Mucosa of rectum (tissue), 2 donors: ENCODE measurements around the gene ICAM4.

Source experiments
- H3K27ac ChIP-seq, 2 donors: one replicate each; pipeline ENCODE4 v1.7.0; 2013; ENCODE audit warnings: inconsistent platforms in 2 of 2, low read depth in 2 of 2, low read length in 2 of 2
- H3K27me3 ChIP-seq, 2 donors: one replicate each; pipeline ENCODE4 v1.7.0; 2013; ENCODE audit warnings: low read length in 2 of 2; ENCODE audit not compliant: control insufficient read depth in 2 of 2, insufficient read depth in 2 of 2
- H3K36me3 ChIP-seq, 2 donors: one replicate each; pipeline ENCODE4 v1.7.0; 2013; ENCODE audit warnings: low read length in 2 of 2; ENCODE audit not compliant: control insufficient read depth in 2 of 2, insufficient read depth in 2 of 2
- H3K4me1 ChIP-seq, 2 donors: one replicate each; pipeline ENCODE4 v1.7.0; 2013; ENCODE audit warnings: low read length in 2 of 2, mild to moderate bottlenecking in 1 of 2; ENCODE audit not compliant: control insufficient read depth in 2 of 2, insufficient read depth in 2 of 2
- H3K4me3 ChIP-seq, 2 donors: one replicate each; pipeline ENCODE4 v1.7.0; 2013; ENCODE audit warnings: low read length in 2 of 2
- H3K9ac ChIP-seq, 2 donors: one replicate each; pipeline ENCODE4 v1.7.0; 2013; ENCODE audit warnings: low read length in 2 of 2, low read depth in 1 of 2, mild to moderate bottlenecking in 1 of 2
- H3K9me3 ChIP-seq, 2 donors: one replicate each; pipeline ENCODE4 v1.7.0; 2013; ENCODE audit warnings: low read length in 2 of 2; ENCODE audit not compliant: control insufficient read depth in 2 of 2
- donor health status: healthy.
- donor health status: Normal muscosa, but diverticular disease.

ICAM4 gene

GRCh38 chr19:10291554-10292205, 4.9 kb downstream of the ICAM4 start:
- H3K27ac ChIP-seq, result no peak overlapping the region
- H3K9ac ChIP-seq, result peak overlapping the region in 1 of 2 donors; percentile 18
- peaks cover 71 to 73% of the 10 kb centered on the region in 2 donors for H3K27me3 ChIP-seq
- no peaks in the 10 kb centered on the region for H3K9me3 ChIP-seq
- peaks cover 45 to 52% of the 10 kb centered on the region in 2 donors for H3K4me1 ChIP-seq
- H3K4me3 ChIP-seq, result peak overlapping the region; percentile 51 to 65
- H3K36me3 ChIP-seq, result no peaks in the 10 kb centered on the region

- no peaks in the 10 kb centered on the region for H3K9me3 ChIP-seq
- H3K36me3 ChIP-seq, result no peaks in the 10 kb centered on the region
- H3K4me1 ChIP-seq, result peaks cover 42 to 51% of the 10 kb centered on the region in 2 donors
- peak overlapping the region; percentile 51 to 65 for H3K4me3 ChIP-seq
- no peak overlapping the region for H3K27ac ChIP-seq
- peaks cover 71 to 73% of the 10 kb centered on the region in 2 donors for H3K27me3 ChIP-seq
- peak overlapping the region in 1 of 2 donors; percentile 18 for H3K9ac ChIP-seq
These were observed 5.5 kb downstream of the ICAM4 start for GRCh38 chr19:10292206-10292788.

- Histone ChIP-seq H3K9ac (no peak overlapping the region), H3K4me3 (peak overlapping the region; percentile 51 to 65), H3K27ac (no peak overlapping the region), H3K36me3 (no peaks in the 10 kb centered on the region), H3K4me1 (peaks cover 37 to 46% of the 10 kb centered on the region in 2 donors), H3K9me3 (no peaks in the 10 kb centered on the region), H3K27me3 (peaks cover 64 to 66% of the 10 kb centered on the region in 2 donors)
These were observed 6.3 kb downstream of the ICAM4 start for GRCh38 chr19:10292789-10293636.

GRCh38 chr19:10293637-10294367, 7.0 kb downstream of the ICAM4 start:
- Histone ChIP-seq H3K27ac (no peak overlapping the region), H3K9ac (no peak overlapping the region), H3K36me3 (no peaks in the 10 kb centered on the region), H3K9me3 (no peaks in the 10 kb centered on the region), H3K4me1 (peaks cover 33 to 45% of the 10 kb centered on the region in 2 donors), H3K4me3 (no peak overlapping the region), H3K27me3 (peaks cover 60 to 62% of the 10 kb centered on the region in 2 donors)

- no peak overlapping the region for H3K9ac ChIP-seq
- H3K27me3 ChIP-seq, result peaks cover 55 to 57% of the 10 kb centered on the region in 2 donors
- peaks cover 28 to 40% of the 10 kb centered on the region in 2 donors for H3K4me1 ChIP-seq
- no peak overlapping the region for H3K4me3 ChIP-seq
- no peaks in the 10 kb centered on the region for H3K9me3 ChIP-seq
- H3K27ac ChIP-seq, result no peak overlapping the region
- H3K36me3 ChIP-seq, result no peaks in the 10 kb centered on the region
These were observed 7.6 kb downstream of the ICAM4 start for GRCh38 chr19:10294368-10294697.

- no peaks in the 10 kb centered on the region for H3K9me3 ChIP-seq
- H3K4me3 ChIP-seq, result peak overlapping the region; percentile 32 to 71
- H3K4me1 ChIP-seq, result peaks cover 22 to 35% of the 10 kb centered on the region in 2 donors
- H3K27ac ChIP-seq, result no peak overlapping the region
- no peaks in the 10 kb centered on the region for H3K36me3 ChIP-seq
- H3K27me3 ChIP-seq, result peaks cover 48 to 55% of the 10 kb centered on the region in 2 donors
- H3K9ac ChIP-seq, result no peak overlapping the region
These were observed 8.6 kb downstream of the ICAM4 start for GRCh38 chr19:10295305-10295846.

- H3K9me3 ChIP-seq, result no peaks in the 10 kb centered on the region
- peak overlapping the region; percentile 32 to 71 for H3K4me3 ChIP-seq
- H3K27ac ChIP-seq, result no peak overlapping the region
- no peaks in the 10 kb centered on the region for H3K36me3 ChIP-seq
- H3K27me3 ChIP-seq, result peaks cover 41 to 50% of the 10 kb centered on the region in 2 donors
- H3K9ac ChIP-seq, result no peak overlapping the region
- peaks cover 17 to 29% of the 10 kb centered on the region in 2 donors for H3K4me1 ChIP-seq
These were observed 9.3 kb downstream of the ICAM4 start for GRCh38 chr19:10295847-10296591.

- no peaks in the 10 kb centered on the region for H3K9me3 ChIP-seq
- no peaks in the 10 kb centered on the region for H3K36me3 ChIP-seq
- H3K4me1 ChIP-seq, result peaks cover 4 to 14% of the 10 kb centered on the region in 2 donors
- no peak overlapping the region for H3K9ac ChIP-seq
- no peak overlapping the region for H3K27ac ChIP-seq
- H3K4me3 ChIP-seq, result no peak overlapping the region
- H3K27me3 ChIP-seq, result peaks cover 3 to 18% of the 10 kb centered on the region in 2 donors
These were observed 13.0 kb downstream of the ICAM4 start for GRCh38 chr19:10299545-10300458.
